ENCODE results near the gene IGSF21.

IGSF21 gene

GRCh38 chr1:18178111-18178510 is 70.5 kb downstream of the IGSF21 start:
- no peak for DNase-seq (ENCODE audit: low read depth)

GRCh38 chr1:18179009-18179408 is 71.4 kb downstream of the IGSF21 start:
- DNase-seq (ENCODE audit: low read depth), result no peak

DNA sequence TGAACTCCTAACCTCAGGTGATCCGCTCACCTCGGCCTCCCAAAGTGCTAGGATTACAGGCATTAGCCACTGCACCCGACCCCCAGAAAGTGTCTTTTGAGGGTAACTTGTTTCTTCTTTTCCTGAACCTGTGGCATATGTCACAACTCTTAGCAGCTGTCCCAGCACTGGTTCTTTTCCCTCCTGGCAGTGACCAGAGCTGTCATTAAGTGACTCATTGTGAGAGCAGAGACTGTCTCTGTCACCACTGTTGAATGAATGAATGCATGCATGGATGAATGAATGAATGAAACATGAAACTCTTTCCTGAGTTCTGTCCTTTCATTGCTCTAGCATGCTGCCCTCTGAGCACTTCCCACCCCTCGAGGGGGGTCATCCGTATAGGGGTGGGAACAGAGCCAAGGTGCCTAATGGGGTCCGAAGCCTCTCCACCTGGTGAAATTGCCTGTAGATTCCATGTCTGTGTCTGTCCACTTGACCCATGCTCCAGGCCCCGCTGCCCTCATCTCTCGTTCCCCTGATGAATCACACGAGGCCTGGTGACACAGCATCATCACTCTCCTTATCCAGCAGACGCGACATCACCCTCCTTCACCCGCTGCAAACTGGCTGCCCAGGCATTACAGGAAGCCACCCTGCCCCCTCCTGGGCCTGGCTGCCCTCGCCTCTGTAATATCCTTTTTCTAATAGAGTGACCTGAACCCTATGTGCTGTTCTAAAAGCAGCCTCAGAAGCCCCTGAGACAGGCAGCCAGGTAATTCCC is 75.0 kb downstream of the IGSF21 start:
- DNase-seq (ENCODE audit: low read depth), result no peak

DNA sequence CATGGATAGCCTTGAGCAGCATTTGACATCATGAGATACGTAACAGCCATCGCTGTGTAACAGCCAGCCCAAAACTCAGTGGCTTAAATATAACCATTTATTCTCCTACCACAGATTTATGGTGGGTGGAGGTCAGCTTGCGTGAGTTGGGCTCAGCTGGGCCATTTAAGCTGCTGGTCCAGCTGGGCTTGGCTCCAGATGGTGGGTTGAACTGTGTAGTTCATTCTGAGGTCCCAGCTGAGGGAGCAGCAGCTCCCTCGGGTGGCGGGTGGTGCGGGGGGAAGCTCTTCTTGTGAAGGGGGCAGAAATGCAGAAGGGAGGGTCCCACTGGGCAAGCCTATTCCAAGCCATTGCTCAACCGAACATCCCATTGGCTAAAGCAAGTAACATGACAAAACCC is 75.9 kb downstream of the IGSF21 start:
- no peak for DNase-seq (ENCODE audit: low read depth)

- no peak for DNase-seq (ENCODE audit: low read depth)
Observed at GRCh38 chr1:18187054-18187453, 79.5 kb downstream of the IGSF21 start.

- DNase-seq (ENCODE audit: low read depth), result no peak
Observed at GRCh38 chr1:18188820-18189517, 81.4 kb downstream of the IGSF21 start.

GRCh38 chr1:18190598-18190997 is 83.0 kb downstream of the IGSF21 start:
- DNase-seq (ENCODE audit: low read depth), result no peak

DNA sequence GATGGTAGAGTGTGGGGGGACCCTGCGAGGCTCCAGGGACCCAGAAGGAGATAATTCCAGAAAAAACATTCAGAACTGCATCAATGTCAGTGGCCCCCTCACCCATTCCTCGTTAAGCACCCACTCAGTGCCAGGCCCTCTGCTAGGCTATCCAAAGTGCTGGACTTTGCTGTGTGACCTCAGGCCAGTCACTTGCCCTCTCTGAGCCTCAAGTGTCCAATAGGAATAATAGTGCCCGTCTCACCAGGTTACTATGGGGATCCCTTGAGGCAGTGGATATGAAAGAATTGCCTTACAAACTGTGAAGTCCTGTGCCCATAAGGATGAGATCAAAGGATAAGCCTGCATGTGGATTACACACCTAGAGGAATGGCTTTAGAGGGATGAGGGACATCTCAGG is 83.4 kb downstream of the IGSF21 start:
- no peak for DNase-seq (ENCODE audit: low read depth)

DNA sequence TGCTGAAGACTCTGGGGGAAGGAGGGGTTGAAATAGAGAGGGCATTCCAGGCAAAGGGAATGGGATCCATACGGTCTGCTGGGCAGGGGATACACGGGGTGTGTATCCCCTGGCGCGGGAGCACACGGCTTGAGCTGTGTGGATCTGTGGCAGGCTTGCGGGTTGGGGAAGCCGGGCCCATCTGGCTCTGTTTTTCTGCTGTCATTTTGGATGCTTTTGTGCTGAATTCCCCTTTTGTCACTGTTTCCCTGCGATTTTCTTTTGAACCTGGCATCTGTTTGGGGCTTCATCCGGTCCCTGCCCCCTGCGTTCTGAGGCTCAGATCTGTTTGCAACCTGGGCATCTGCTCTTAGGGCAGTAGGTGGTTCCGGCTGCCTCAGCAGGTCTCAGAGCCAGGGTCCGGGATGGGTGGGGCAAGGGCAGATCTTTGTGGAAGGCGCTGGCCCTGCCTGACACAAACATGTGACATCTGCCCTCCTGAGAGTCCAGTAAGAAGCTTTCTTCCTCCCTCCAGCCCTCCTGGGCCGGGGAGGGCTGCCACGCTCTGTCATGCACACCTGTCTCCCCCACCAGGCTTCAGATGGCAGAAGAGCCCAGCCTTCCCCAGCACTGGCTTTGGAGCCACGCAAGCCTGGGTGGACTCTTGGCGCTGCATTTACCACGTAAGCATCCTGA is 84.0 kb downstream of the IGSF21 start:
- DNase-seq (ENCODE audit: low read depth), result no peak

DNA sequence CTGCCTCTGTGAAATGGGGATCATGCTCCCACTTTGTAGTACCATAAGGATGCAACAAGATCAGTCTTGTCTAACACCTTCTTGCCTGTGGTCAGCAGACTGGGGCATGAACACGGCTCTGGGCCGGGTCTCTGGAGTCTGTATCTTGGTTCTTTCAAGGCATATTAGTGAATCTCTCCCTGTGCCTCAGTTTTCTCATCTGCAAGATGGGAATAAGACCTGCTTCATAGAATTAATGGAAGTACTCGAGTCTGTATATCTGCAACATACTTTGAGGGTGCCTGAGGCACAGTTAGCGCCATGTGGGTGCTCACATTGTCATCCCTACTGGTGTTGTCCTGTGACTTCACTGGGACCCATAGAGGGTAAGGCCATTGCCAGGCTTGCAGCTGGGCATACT is 84.6 kb downstream of the IGSF21 start:
- DNase-seq (ENCODE audit: low read depth), result no peak

DNA sequence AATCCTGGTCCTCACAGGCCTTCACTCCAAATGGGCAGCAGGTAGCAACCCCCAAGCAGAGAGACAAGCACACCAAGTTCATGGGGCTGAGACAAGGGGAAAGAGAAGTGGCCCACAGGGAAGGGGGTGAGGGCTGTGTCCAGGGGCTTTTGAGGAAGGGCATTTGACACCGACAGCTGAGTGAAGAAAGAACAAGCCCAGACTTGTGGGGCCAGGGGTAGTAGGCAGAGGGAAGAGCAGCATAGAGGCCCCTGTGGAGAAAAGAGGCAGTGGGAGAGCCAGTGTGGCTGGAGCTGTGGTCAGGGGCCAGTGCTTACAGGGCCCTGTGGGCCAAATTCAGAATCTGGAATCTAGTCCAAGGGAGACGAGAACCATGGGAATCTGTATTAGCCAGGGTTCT is 85.4 kb downstream of the IGSF21 start:
- DNase-seq (ENCODE audit: low read depth), result no peak

DNA sequence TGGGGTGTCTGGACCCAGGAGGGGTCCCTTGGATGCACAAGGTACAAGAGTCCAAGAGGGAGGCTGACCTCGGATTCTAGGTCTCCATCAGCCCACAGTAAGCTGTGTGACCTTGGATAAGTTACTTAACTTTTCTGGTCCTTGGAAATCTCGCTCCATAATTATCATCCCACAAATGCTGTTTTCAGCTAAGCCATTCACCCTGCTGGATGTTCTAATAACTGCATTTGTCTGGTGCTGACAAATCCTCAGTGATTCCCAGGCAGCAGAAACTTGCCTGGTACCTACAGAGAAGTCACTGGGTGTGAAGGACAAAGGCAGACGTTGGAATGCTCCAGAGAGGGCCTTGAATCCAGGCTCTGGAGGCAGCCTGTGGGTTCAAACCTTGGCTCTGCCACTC is 89.7 kb downstream of the IGSF21 start:
- DNase-seq (ENCODE audit: low read depth), result no peak

DNA sequence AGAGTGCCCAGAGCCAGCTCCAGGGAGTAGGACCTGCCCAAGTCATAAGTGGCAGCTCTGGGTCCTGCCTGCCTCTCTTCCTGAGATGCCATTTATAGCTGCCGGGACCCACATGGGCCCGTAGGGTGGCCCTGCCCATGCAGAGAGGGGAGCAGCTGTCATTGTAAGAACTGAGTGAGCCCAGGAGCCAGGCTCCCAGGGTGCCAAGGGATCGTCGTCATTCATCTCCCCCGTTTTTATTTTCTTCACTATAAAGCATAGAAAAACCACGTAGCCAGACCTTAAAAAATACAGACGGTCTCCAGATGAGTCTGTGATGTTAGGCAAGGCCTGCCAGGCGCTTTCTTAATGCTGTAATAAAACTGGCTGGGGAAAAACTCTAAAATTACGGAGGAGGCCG is 90.7 kb downstream of the IGSF21 start:
- no peak for DNase-seq (ENCODE audit: low read depth)

- no peak for DNase-seq (ENCODE audit: low read depth)
Observed at GRCh38 chr1:18199462-18199861, 91.9 kb downstream of the IGSF21 start.

GRCh38 chr1:18200136-18200717 is 92.6 kb downstream of the IGSF21 start:
- DNase-seq (ENCODE audit: low read depth), result no peak

GRCh38 chr1:18200918-18201317 is 93.3 kb downstream of the IGSF21 start:
- no peak for DNase-seq (ENCODE audit: low read depth)

- DNase-seq (ENCODE audit: low read depth), result no peak
Observed at GRCh38 chr1:18201997-18202719, 94.6 kb downstream of the IGSF21 start.

- DNase-seq (ENCODE audit: low read depth), result no peak
Observed at GRCh38 chr1:18203645-18204044, 96.0 kb downstream of the IGSF21 start.

DNA sequence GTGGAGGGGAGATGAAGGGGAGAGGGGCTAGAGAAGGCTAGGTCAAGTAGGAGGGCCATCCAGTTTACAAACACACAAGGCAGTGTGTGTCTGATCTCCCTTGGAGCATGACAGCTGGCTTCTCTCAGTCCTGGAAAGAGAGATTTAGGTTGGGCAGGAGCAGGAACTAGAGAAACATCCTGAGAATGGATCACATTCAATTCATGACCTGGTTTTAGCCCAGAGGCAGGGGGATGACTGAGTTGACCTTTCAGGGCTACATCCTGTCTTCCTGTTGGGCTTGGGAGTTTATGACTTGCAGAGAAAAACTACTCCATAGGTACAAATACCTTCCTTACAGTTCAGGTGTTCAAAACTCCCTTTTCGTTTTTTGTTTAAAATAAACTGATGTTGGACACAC is 97.0 kb downstream of the IGSF21 start:
- DNase-seq (ENCODE audit: low read depth), result no peak

DNA sequence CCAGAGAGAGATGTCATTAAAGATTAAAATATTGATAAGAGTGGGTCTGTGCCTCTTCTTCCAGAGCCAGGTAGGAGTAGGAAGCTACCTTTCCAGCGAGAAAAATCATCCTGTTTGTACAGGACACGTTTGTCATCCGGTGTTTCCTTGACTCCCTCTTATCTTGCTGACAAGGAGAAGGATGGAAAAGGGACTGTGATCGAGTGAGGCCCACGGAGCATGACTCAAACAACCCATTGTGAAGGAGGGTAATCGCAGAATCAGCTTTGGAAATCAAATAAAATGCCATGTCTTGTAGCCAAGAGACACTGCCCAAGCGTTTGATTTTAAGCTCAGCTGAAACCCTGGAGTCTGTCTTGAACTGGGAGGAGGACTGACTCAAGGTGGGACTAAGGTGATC is 97.7 kb downstream of the IGSF21 start:
- no peak for DNase-seq (ENCODE audit: low read depth)

GRCh38 chr1:18211764-18212163 is 104.2 kb downstream of the IGSF21 start:
- DNase-seq (ENCODE audit: low read depth), result no peak

GRCh38 chr1:18217398-18218043 is 109.9 kb downstream of the IGSF21 start:
- no peak for DNase-seq (ENCODE audit: low read depth)
